ENCODE results near the gene SBF1. TPM values are rescaled to one million over a fixed set of nuclear protein-coding genes. Genes with fewer than 3 reads are reported as not detected.
A peak's percentile ranks its signal among the peaks of the same experiment; 100 is the strongest.

Gene SBF1
- total and polyA plus RNA-seq, 2 of the 13 experiments (the other 11 are each of a cell fraction or from before 2014, with no cell fraction given): 31.7 to 40.9 TPM

DNA sequence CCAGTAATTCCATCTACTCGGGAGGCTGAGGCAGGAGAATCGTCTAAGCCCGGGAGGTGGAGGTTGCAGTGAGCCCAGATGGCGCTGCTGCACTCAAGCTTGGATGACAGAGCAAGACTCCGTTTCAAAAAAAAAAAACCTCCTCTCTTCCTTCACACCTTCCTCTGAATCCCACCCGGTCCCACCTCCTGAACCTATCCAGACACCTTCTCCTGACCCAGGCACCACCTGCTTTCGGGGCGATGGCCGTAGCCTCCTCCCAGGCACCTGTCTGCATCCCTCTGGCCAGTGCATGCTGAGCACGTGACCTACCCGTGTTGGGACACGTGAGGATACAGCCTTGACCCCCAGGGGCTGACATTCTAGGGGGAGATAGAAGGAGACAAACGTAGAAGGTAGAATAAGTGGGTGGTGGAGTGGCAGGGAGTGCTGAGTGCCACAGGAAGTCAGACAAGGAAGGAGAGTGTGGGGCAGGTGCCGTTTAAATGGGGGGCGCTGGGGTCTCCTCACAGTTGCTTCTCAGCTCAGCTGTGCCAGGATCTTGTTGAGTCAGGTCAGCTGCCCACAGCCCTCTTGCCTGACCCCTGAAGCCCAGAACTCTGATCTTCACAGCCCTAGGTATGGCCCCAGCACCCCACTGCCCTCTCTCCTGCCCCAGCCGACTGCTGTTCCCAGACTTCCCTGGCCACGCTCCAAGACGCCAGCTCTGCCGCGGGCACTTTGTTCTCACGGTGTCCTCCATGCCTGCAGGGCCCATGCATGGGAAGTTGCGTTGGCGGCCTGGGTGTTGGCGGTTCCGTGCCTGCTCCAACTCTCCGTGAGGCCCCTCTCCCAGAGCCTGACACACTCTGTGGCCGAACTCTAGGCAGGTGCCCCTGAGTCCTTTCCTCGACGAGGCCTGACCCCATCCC is 10.6 kb upstream of the SBF1 start (continued):
- TF ChIP-seq, protein P1, sequence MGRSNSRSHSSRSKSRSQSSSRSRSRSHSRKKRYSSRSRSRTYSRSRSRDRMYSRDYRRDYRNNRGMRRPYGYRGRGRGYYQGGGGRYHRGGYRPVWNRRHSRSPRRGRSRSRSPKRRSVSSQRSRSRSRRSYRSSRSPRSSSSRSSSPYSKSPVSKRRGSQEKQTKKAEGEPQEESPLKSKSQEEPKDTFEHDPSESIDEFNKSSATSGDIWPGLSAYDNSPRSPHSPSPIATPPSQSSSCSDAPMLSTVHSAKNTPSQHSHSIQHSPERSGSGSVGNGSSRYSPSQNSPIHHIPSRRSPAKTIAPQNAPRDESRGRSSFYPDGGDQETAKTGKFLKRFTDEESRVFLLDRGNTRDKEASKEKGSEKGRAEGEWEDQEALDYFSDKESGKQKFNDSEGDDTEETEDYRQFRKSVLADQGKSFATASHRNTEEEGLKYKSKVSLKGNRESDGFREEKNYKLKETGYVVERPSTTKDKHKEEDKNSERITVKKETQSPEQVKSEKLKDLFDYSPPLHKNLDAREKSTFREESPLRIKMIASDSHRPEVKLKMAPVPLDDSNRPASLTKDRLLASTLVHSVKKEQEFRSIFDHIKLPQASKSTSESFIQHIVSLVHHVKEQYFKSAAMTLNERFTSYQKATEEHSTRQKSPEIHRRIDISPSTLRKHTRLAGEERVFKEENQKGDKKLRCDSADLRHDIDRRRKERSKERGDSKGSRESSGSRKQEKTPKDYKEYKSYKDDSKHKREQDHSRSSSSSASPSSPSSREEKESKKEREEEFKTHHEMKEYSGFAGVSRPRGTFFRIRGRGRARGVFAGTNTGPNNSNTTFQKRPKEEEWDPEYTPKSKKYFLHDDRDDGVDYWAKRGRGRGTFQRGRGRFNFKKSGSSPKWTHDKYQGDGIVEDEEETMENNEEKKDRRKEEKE (IDR thresholded peaks at IDR 0.05): no peak
- TF ChIP-seq ZNF253 (CRISPR knock-in tag; IDR thresholded peaks at IDR 0.05; ENCODE audit: borderline replicate concordance) (no peak), POLR2G (IDR thresholded peaks at IDR 0.05; ENCODE audit: low read depth, low read length) (peak; percentile 68), ZNF556 (CRISPR knock-in tag; IDR thresholded peaks at IDR 0.05; ENCODE audit: borderline replicate concordance) (0 out of 2 replicates have a peak, but pooled peaks have one; percentile 10), ZMYM2 (CRISPR knock-in tag; IDR thresholded peaks at IDR 0.05) (0 out of 2 replicates have a peak, but pooled peaks have one; percentile 53), CBX5 (CRISPR knock-in tag; IDR thresholded peaks at IDR 0.05; ENCODE audit: borderline replicate concordance) (no peak; the same call in 1 of the 2 replicates), HDAC2 (CRISPR knock-in tag; IDR thresholded peaks at IDR 0.05) (peak; percentile 37; the same call in 1 of the 2 replicates), ZNF225 (CRISPR knock-in tag; IDR thresholded peaks at IDR 0.05) (no peak), SOX13 (IDR thresholded peaks at IDR 0.05) (no peak), SOX13 (CRISPR knock-in tag; conservative IDR thresholded peaks at IDR 0.05 in 1 of 2, IDR thresholded peaks at IDR 0.05 in 1 of 2) (peak in 1 of 2 experiments; percentile 39; a peak in 2 of 4 replicates), WIZ (CRISPR knock-in tag; IDR thresholded peaks at IDR 0.05) (0 out of 2 replicates have a peak, but pooled peaks have one; percentile 52), ZNF501 (CRISPR knock-in tag; IDR thresholded peaks at IDR 0.05) (peak; percentile 44; the same call in 1 of the 2 replicates), KAT7 (CRISPR knock-in tag; IDR thresholded peaks at IDR 0.05; ENCODE audit: borderline replicate concordance) (no peak)
- TF ChIP-seq, protein P2, sequence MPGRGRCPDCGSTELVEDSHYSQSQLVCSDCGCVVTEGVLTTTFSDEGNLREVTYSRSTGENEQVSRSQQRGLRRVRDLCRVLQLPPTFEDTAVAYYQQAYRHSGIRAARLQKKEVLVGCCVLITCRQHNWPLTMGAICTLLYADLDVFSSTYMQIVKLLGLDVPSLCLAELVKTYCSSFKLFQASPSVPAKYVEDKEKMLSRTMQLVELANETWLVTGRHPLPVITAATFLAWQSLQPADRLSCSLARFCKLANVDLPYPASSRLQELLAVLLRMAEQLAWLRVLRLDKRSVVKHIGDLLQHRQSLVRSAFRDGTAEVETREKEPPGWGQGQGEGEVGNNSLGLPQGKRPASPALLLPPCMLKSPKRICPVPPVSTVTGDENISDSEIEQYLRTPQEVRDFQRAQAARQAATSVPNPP (CRISPR knock-in tag; IDR thresholded peaks at IDR 0.05): peak; percentile 47; the same call in 1 of the 2 replicates
- TF ChIP-seq, protein P3, sequence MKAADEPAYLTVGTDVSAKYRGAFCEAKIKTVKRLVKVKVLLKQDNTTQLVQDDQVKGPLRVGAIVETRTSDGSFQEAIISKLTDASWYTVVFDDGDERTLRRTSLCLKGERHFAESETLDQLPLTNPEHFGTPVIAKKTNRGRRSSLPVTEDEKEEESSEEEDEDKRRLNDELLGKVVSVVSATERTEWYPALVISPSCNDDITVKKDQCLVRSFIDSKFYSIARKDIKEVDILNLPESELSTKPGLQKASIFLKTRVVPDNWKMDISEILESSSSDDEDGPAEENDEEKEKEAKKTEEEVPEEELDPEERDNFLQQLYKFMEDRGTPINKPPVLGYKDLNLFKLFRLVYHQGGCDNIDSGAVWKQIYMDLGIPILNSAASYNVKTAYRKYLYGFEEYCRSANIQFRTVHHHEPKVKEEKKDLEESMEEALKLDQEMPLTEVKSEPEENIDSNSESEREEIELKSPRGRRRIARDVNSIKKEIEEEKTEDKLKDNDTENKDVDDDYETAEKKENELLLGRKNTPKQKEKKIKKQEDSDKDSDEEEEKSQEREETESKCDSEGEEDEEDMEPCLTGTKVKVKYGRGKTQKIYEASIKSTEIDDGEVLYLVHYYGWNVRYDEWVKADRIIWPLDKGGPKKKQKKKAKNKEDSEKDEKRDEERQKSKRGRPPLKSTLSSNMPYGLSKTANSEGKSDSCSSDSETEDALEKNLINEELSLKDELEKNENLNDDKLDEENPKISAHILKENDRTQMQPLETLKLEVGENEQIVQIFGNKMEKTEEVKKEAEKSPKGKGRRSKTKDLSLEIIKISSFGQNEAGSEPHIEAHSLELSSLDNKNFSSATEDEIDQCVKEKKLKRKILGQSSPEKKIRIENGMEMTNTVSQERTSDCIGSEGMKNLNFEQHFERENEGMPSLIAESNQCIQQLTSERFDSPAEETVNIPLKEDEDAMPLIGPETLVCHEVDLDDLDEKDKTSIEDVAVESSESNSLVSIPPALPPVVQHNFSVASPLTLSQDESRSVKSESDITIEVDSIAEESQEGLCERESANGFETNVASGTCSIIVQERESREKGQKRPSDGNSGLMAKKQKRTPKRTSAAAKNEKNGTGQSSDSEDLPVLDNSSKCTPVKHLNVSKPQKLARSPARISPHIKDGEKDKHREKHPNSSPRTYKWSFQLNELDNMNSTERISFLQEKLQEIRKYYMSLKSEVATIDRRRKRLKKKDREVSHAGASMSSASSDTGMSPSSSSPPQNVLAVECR (CRISPR knock-in tag; IDR thresholded peaks at IDR 0.05; ENCODE audit: borderline replicate concordance): peak; percentile 72; the same call in 1 of the 2 replicates

Data from HepG2 (cell line).